ENCODE measurements around the gene CLSTN2. TPM values are rescaled to one million over a fixed set of nuclear protein-coding genes. Genes with fewer than 3 reads are reported as not detected.
"Not testable (repeated sequence)": the region's sequence is repeated elsewhere in the genome, so short reads cannot be mapped to it uniquely, and the experiment has no call there.

Gene CLSTN2
- total RNA-seq, 1 donor from 2014 or later, result 16.0 TPM

DNA sequence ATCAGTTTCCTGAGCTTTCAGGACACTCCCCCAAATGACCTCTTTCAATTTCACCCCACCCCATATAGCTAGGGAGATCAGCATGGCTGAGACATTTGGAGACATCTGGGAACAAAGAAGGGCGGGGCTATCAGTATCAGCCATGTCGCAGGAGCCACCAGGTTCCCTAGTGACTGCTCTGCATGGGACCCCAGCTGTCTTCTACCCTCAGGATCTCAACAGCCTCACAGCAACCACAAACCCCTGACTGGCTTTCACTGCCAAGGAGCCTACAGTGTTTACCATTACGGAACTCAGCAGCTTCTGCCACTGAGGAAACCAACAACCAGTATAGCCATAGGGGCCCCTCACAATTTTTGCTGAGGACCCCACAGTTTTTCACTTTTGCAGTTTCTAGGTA is 473.3 kb downstream of the CLSTN2 start:
- Histone ChIP-seq H3K27ac (no peak overlapping the region), H3K9me3 (no peaks in the 10 kb centered on the region), H3K4me1 (no peaks in the 10 kb centered on the region), H3K36me3 (no peaks in the 10 kb centered on the region), H3K27me3 (no peaks in the 10 kb centered on the region), H3K4me3 (no peak overlapping the region)
- TF ChIP-seq, protein P1, sequence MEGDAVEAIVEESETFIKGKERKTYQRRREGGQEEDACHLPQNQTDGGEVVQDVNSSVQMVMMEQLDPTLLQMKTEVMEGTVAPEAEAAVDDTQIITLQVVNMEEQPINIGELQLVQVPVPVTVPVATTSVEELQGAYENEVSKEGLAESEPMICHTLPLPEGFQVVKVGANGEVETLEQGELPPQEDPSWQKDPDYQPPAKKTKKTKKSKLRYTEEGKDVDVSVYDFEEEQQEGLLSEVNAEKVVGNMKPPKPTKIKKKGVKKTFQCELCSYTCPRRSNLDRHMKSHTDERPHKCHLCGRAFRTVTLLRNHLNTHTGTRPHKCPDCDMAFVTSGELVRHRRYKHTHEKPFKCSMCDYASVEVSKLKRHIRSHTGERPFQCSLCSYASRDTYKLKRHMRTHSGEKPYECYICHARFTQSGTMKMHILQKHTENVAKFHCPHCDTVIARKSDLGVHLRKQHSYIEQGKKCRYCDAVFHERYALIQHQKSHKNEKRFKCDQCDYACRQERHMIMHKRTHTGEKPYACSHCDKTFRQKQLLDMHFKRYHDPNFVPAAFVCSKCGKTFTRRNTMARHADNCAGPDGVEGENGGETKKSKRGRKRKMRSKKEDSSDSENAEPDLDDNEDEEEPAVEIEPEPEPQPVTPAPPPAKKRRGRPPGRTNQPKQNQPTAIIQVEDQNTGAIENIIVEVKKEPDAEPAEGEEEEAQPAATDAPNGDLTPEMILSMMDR (IDR thresholded peaks at IDR 0.05), result no peak
- TF ChIP-seq POLR2A (IDR thresholded peaks at IDR 0.05) (no peak), POLR2AphosphoS5 (IDR thresholded peaks at IDR 0.05; ENCODE audit: insufficient read depth in 1 of 2, low read depth in 1 of 2) (no peak)
- intact Hi-C loops (cut with DNase I), result no loop called here
- no peak for DNase-seq (ENCODE audit: extremely low spot score in 2 of 2)

DNA sequence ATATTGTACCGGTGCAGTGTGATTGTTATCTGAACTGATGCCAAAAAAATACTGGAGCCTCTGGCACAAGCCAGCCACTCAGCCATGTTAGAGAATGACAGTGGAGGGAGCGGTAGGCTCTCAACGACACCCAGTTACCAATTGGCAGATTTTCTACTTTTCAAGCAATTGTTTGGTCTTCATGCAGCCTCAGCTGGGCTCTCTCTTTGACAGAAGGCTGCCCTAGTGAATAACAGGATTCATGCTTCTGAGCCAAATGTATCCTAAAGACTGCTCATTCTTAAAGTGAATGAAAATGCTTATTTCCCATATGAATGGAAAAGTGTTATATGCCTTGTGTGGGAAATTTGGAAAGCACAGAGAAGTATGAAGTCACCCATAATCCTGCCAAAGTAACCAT is 481.7 kb downstream of the CLSTN2 start:
- intact Hi-C loops (cut with DNase I), result no loop called here
- Histone ChIP-seq H3K4me1 (no peaks in the 10 kb centered on the region), H3K36me3 (no peaks in the 10 kb centered on the region), H3K4me3 (no peak overlapping the region), H3K27me3 (no peaks in the 10 kb centered on the region), H3K9me3 (no peaks in the 10 kb centered on the region), H3K27ac (no peak overlapping the region)
- DNase-seq (ENCODE audit: extremely low spot score in 2 of 2), result no peak
- TF ChIP-seq POLR2AphosphoS5 (IDR thresholded peaks at IDR 0.05; ENCODE audit: insufficient read depth in 1 of 2, low read depth in 1 of 2) (no peak), POLR2A (IDR thresholded peaks at IDR 0.05) (no peak)
- TF ChIP-seq, protein P1 (IDR thresholded peaks at IDR 0.05), result no peak

DNA sequence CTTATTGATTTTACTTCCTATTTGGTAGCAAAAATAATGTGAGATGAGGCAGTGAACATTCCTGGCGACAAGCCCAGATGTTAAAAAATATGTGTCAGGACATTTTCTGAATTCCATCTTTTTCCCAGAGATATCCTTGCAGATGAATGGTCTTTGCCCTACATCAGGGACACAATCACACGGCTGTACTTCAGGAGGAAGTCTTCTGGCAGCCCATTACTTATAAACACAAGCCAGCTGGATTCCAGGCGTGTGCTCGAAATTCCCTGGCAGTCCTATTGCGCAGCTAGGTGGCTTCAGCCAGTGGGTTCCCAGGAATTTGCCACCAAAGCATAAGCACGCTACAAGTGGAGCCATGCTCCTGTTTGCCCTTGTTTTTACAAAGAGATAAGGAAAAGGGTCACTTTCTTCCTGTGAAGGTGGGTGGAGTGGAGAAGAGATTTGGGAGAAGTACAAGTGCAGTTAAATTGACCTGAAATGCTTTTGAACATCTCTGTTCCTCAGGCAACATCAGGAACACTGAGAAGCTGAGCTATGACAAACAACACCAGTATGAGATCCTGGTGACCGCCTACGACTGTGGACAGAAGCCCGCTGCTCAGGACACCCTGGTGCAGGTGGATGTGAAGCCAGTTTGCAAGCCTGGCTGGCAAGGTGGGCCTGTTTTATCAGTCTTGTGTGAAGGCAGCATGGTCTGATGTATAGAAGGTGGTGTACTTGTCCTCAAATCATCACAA is 485.8 kb downstream of the CLSTN2 start:
- Histone ChIP-seq H3K27me3 (no peaks in the 10 kb centered on the region), H3K36me3 (no peaks in the 10 kb centered on the region), H3K4me3 (no peak overlapping the region), H3K27ac (no peak overlapping the region), H3K4me1 (no peaks in the 10 kb centered on the region), H3K9me3 (no peaks in the 10 kb centered on the region)
- intact Hi-C loops (cut with DNase I), result no loop called here
- TF ChIP-seq POLR2AphosphoS5 (IDR thresholded peaks at IDR 0.05; ENCODE audit: insufficient read depth in 1 of 2, low read depth in 1 of 2) (no peak), POLR2A (IDR thresholded peaks at IDR 0.05) (no peak)
- TF ChIP-seq, protein P1 (IDR thresholded peaks at IDR 0.05), result no peak
- no peak for DNase-seq (ENCODE audit: extremely low spot score in 2 of 2)

DNA sequence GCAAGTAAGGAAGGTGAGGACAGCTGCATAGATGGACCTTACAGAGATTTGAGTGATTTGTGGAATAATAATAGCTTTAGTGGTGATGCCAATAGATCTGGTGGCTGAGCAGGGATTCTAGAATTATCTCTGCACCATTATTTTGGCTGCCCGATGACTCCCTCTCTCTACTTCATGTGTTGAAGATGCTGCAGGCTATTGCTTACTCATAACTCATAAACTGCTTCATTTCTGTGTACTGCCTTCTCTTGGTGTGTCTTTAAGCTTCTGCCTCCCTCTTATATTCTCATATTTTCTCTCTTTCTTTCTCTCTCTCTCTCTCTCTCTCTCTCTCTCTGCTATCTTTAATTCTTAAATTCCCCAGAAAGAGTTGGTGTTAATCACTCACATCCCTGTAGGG is 486.9 kb downstream of the CLSTN2 start:
- H3K36me3 ChIP-seq, result no peaks in the 10 kb centered on the region
- no peak overlapping the region for H3K4me3 ChIP-seq
- H3K9me3 ChIP-seq, result no peaks in the 10 kb centered on the region
- H3K27me3 ChIP-seq, result no peaks in the 10 kb centered on the region
- no peaks in the 10 kb centered on the region for H3K4me1 ChIP-seq
- TF ChIP-seq POLR2AphosphoS5 (IDR thresholded peaks at IDR 0.05; ENCODE audit: insufficient read depth in 1 of 2, low read depth in 1 of 2) (no peak), POLR2A (IDR thresholded peaks at IDR 0.05) (no peak)
- TF ChIP-seq, protein P1 (IDR thresholded peaks at IDR 0.05), result no peak
- intact Hi-C loops (cut with DNase I), result no loop called here
- DNase-seq (ENCODE audit: extremely low spot score in 2 of 2), result no peak
- H3K27ac ChIP-seq, result no peak overlapping the region

DNA sequence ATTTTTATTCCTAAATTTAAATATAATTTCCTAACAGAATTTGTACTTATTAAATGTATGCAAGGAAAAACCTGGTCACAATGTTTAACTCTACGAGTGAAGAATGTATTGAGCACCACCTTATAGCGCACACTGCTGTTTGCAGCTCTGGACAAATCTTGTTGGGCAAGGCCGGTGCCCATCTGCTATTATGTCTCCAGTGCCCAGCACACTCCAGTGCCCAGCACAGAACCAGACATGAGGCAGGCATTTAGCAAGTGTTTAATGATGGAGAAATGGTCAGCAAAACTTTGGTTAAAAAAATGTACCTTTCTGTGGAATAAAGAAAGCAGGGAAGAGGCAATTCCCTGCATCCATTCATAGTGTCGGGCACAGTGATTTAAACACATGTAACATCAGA is 488.2 kb downstream of the CLSTN2 start:
- TF ChIP-seq, protein P1 (IDR thresholded peaks at IDR 0.05), result no peak
- Histone ChIP-seq H3K27ac (no peak overlapping the region), H3K27me3 (no peaks in the 10 kb centered on the region), H3K4me3 (no peak overlapping the region), H3K36me3 (no peaks in the 10 kb centered on the region), H3K4me1 (no peaks in the 10 kb centered on the region), H3K9me3 (no peaks in the 10 kb centered on the region)
- DNase-seq (ENCODE audit: extremely low spot score in 2 of 2), result peak in 1 of 2 donors; percentile 16
- intact Hi-C loops (cut with DNase I), result no loop called here

DNA sequence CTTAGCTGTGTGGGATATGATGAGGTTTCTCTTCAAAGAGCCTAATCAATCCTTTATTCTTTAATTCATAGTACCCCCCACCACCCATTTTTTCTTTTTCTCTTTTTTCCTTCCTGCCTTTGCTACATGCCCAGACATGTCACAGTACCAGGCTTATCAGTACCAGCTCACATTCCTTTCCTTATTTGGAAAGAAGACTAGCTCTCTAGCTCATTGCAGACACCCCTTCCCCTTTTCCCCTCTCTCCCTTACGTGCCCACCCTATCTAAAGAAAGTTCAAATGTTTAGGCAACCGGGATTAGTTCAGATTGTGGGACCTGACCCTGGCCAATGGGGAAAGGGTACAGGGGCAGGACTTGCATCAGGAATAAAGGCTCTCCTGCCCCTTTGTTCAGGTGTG is 488.6 kb downstream of the CLSTN2 start:
- H3K9me3 ChIP-seq; intact Hi-C loops (cut with DNase I); H3K4me1 ChIP-seq; H3K27ac ChIP-seq; H3K4me3 ChIP-seq; H3K27me3 ChIP-seq; H3K36me3 ChIP-seq: not testable (repeated sequence)
- peak in 1 of 2 donors; percentile 37 for DNase-seq (ENCODE audit: extremely low spot score in 2 of 2)

All from vagina (tissue), 2 donors.